BJ (cell line): ENCODE measurements around the gene CXCL17. TPM values are rescaled to one million over a fixed set of nuclear protein-coding genes. Genes with fewer than 3 reads are reported as not detected.
A peak's percentile ranks its signal among the peaks of the same experiment; 100 is the strongest.

Experiments
- CTCF ChIA-PET: fragments of 350-600 bp; formaldehyde crosslinking; extraction: SDS; loops from one replicate; lab custom pipeline; 2021; ENCODE audit warnings: antibody characterized with exemption, inconsistent platforms; lab: Yijun Ruan, JAX
- POLR2A ChIA-PET: fragments of 300-600 bp; sonication (Branson Sonifier 250); formaldehyde crosslinking; extraction: SDS; loops from one replicate; lab custom pipeline; 2021; ENCODE audit warnings: antibody characterized with exemption; lab: Charles Lee
- DNase-seq: peaks from one replicate; pipeline ENCODE4 v3.0.0-alpha.2; 2011; ENCODE audit warnings: low read depth
- H3K27me3 ChIP-seq: 2 replicates; pipeline ENCODE4 v1.6.0; 2011; ENCODE audit warnings: low read length; ENCODE audit not compliant: control insufficient read depth, insufficient read depth
- H3K36me3 ChIP-seq: 2 replicates; pipeline ENCODE4 v1.5.1; 2011; ENCODE audit warnings: low read length; ENCODE audit not compliant: control insufficient read depth, insufficient read depth
- H3K4me3 ChIP-seq: 2 replicates; pipeline ENCODE4 v1.5.1; 2011; ENCODE audit warnings: low read depth, mild to moderate bottlenecking, control low read depth, low read length
- polyA plus RNA-seq: library from polyadenylated mRNA; depleted of rRNA; stranded (reverse); fragments of >200 nt; gene quantifications from 2 replicates; pipeline ENCODE4 v1.2.3, GENCODE V29; 2011
- TF ChIP-seq, protein P1 (sequence below): IDR thresholded peaks from 2 replicates; pipeline ENCODE4 v1.5.1; 2011; ENCODE audit warnings: low read depth, mild to moderate bottlenecking, control low read depth, inconsistent platforms, low read length, moderate library complexity; ENCODE audit not compliant: insufficient read depth

CXCL17 gene
- polyA plus RNA-seq, 1 experiment = not detected

DNA sequence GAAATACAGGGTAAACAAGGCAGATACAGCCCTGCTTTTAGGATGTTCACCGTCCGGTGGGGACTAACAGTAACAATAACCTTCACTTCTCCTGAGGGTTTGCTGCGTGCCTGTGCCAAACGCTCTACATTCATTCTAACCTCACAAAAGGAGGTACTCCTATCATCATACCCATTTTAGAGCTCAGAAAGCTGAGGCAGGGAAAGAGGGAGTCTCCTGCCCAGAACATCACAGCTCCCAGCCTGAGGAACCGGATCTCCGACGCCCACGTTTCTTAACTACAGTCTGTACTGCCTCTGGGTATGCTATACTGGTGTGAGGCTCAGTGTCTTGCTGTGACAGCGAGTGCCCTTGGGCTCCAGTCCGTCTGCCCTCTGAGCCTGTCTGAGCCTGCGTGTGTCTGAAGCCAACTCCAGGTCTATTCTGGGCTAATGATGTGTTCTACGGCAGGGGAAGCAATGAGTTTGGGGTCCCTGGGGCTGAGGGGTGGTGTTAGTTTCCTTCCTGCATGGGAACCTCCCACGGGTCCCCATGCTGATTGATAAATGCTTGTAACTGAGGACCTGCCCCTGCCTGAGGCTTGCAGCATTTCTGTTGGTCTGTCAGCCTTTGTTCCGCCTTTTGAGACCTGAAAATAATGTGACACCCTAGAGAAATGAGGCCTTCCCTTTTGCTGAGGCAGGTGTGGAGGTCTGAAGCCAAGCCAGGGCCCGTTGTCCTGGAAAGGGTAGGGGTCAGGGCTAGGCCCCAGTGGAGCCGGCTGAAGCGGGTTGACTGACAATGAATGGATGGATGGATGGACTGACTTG lies 20.4 kb downstream of the CXCL17 start:
- Histone ChIP-seq H3K27me3 (no peaks in the 10 kb centered on the region), H3K36me3 (no peaks in the 10 kb centered on the region), H3K4me3 (peak overlapping the region; percentile 62)
- ChIA-PET CTCF (interaction anchor here (1.7 to 3.3 kb wide), 3 partner anchors 12 to 18 kb away, joined by 5 to 15 read pairs (median 9); no protein-coding TSS in a partner anchor), POLR2A (no interaction called here)
- no peak for DNase-seq
- TF ChIP-seq, protein P1, sequence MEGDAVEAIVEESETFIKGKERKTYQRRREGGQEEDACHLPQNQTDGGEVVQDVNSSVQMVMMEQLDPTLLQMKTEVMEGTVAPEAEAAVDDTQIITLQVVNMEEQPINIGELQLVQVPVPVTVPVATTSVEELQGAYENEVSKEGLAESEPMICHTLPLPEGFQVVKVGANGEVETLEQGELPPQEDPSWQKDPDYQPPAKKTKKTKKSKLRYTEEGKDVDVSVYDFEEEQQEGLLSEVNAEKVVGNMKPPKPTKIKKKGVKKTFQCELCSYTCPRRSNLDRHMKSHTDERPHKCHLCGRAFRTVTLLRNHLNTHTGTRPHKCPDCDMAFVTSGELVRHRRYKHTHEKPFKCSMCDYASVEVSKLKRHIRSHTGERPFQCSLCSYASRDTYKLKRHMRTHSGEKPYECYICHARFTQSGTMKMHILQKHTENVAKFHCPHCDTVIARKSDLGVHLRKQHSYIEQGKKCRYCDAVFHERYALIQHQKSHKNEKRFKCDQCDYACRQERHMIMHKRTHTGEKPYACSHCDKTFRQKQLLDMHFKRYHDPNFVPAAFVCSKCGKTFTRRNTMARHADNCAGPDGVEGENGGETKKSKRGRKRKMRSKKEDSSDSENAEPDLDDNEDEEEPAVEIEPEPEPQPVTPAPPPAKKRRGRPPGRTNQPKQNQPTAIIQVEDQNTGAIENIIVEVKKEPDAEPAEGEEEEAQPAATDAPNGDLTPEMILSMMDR = no peak

DNA sequence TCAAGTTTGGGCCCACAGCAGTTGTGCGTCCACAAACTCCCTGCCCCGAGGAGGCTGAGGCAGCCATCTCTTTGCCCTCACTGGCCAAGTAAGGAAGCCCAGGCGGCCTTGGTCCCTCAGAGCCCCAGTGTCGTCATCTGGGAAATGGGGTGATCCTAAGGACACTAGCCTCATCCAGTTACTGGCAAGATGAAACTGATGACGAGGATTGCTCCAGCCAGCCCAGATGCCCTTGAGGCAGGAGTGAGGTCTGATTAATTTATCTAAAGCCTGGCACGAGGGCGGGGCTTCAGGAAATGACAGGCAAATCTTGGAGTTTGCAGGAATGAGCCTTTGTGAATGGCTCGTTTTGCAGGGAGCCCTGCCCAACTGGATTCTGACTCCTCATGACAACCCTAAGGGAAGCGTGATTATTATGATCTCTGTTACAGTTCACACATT lies 21.1 kb downstream of the CXCL17 start:
- no peak for DNase-seq
- no peaks in the 10 kb centered on the region for H3K27me3 ChIP-seq
- H3K36me3 ChIP-seq = no peaks in the 10 kb centered on the region
- H3K4me3 ChIP-seq = no peak overlapping the region
- POLR2A ChIA-PET = no interaction called here
- TF ChIP-seq, protein P1 = no peak
- CTCF ChIA-PET = interaction anchor here (1.2 to 3.3 kb wide), 2 partner anchors 13 to 29 kb away, joined by 3 to 9 read pairs; no protein-coding TSS in a partner anchor

DNA sequence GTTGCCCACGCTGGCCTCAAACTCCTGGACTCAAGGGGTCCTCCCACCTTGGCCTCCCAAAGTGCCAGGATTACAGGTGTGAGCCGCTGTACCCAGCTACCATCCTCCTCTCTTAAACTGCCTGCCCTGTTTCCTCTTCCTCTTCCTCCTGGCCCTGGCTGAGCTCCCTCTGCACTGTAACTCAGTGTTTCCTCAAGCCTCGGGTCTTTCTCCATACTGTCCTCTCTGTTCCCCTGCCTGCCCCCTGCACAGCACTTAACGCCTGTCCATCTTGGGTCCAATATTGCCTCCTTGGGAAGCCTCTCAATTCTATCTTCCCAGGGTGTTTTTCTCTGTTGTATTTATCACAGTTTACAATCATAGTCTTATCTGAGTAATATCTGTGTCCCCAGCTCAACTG lies 21.6 kb downstream of the CXCL17 start:
- TF ChIP-seq, protein P1 = no peak
- ChIA-PET CTCF (interaction anchor here (1.2 to 3.3 kb wide), 6 partner anchors 10 to 29 kb away, joined by 3 to 9 read pairs (median 4); no protein-coding TSS in a partner anchor), POLR2A (no interaction called here)
- no peak for DNase-seq
- Histone ChIP-seq H3K36me3 (no peaks in the 10 kb centered on the region), H3K27me3 (no peaks in the 10 kb centered on the region), H3K4me3 (no peak overlapping the region)

DNA sequence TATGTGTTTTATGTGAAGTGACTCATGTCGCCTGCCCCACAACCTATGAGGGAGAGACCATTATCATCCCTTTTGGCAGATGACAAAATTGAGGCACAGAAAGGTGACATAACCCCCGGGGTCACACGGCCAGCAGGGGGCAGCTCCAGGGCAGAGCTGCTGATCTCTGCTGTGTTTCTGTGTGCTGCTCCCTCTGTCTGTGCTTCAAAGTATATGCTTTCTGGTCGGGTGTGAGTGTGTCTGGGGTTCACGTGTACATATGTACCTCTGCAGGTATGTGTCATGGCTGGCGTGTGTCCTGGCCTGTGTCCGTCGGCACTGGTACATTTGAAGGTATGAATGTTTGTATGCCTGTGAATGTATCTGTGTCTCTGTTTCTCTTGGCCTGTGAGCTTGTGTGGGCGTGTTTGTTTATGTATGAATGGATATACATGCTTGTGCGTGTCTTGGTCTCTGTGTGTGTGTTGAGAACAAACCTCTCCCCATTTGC lies 22.6 kb downstream of the CXCL17 start:
- CTCF ChIA-PET = interaction anchor here (0.6 to 3.3 kb wide), 9 partner anchors 8 to 30 kb away, joined by 3 to 9 read pairs (median 4); no protein-coding TSS in a partner anchor
- no peak for DNase-seq
- Histone ChIP-seq H3K36me3 (no peaks in the 10 kb centered on the region), H3K4me3 (no peak overlapping the region), H3K27me3 (no peaks in the 10 kb centered on the region)
- POLR2A ChIA-PET = no interaction called here
- TF ChIP-seq, protein P1 = peak; percentile 63

DNA sequence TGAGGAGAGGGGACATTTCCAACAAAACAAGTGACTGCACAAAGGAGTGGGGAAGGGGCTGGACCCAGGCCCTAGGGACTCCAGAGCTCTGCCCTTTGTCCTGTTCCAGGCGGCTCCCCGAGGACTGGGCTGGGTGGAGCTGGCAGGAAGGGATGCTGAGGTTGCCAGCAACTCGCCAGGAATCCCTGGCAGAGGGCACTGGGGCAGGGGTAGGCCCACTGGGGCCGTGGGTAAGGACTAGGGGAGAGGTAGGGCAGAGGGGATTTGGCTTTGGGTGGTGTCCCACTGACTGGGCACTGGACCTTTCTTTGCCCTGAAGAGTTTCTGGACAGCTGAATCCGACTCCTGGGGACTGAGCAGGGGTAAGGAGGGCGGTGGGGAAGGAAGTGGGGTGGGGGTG lies 23.4 kb downstream of the CXCL17 start:
- Histone ChIP-seq H3K27me3 (no peaks in the 10 kb centered on the region), H3K4me3 (no peak overlapping the region), H3K36me3 (no peaks in the 10 kb centered on the region)
- ChIA-PET POLR2A (no interaction called here), CTCF (interaction anchor here (1.6 to 3.3 kb wide), 2 partner anchors 15 to 19 kb away, joined by 4 to 9 read pairs; no protein-coding TSS in a partner anchor)
- TF ChIP-seq, protein P1 = no peak
- no peak for DNase-seq
